Stomach (tissue), 4 donors: ENCODE results near the gene MAP3K5.

Experiments
- EP300 ChIP-seq: sonication (generic); formaldehyde crosslinking; IDR thresholded peaks from one replicate; pipeline ENCODE4 v1.6.1; 2017; ENCODE audit warnings: antibody characterized with exemption
- POLR2A ChIP-seq, 4 donors: fragments of 450-650 bp; IDR thresholded peaks; one replicate each; pipeline ENCODE4 v1.6.1; 2016; ENCODE audit warnings: antibody characterized with exemption in 4 of 4, control low read depth in 2 of 4, mild to moderate bottlenecking in 1 of 4, moderate library complexity in 1 of 4
- POLR2AphosphoS5 ChIP-seq, 3 donors: sonication (generic); formaldehyde crosslinking; IDR thresholded peaks; one replicate each; pipeline ENCODE4 v1.6.1; 2016; ENCODE audit warnings: antibody characterized with exemption in 3 of 3

- TF ChIP-seq POLR2A (IDR thresholded peaks at IDR 0.05) (no peak), POLR2AphosphoS5 (IDR thresholded peaks at IDR 0.05) (no peak), EP300 (no peak)
Observed at GRCh38 chr6:136673571-136673970, 118.7 kb downstream of the MAP3K5 start.
